Umbilical cord (tissue), 2 donors: ENCODE measurements around the gene APLP1. TPM values are rescaled to one million over a fixed set of nuclear protein-coding genes. Genes with fewer than 3 reads are reported as not detected.
A peak's percentile ranks its signal among the peaks of the same experiment; 100 is the strongest.
"Not testable (repeated sequence)": the region's sequence is repeated elsewhere in the genome, so short reads cannot be mapped to it uniquely, and the experiment has no call there.

Source experiments
- DNase-seq: peaks from one replicate; pipeline ENCODE4 v3.0.0-alpha.2; 2015; ENCODE audit warnings: low spot score
- total RNA-seq: library from RNA; depleted of rRNA; stranded (reverse); fragments of >200 nt; gene quantifications from one replicate; pipeline ENCODE4 v1.2.3, GENCODE V29; 2014; ENCODE audit warnings: low replicate concordance; ENCODE audit not compliant: insufficient read depth

The APLP1 gene
- 8.4 TPM for total RNA-seq

- DNase-seq = peak; percentile 76
These were observed at the start of gene APLP1 for GRCh38 chr19:35868172-35868822. TSS of gene APLP1 (plus strand) at chr19:35868574. CDS start at chr19:35868637, 63 bp downstream.

GRCh38 chr19:35822579-35822978 is 45.8 kb upstream of the APLP1 start:
- DNase-seq = no peak

GRCh38 chr19:35824150-35824549 is 44.2 kb upstream of the APLP1 start:
- no peak for DNase-seq

DNA sequence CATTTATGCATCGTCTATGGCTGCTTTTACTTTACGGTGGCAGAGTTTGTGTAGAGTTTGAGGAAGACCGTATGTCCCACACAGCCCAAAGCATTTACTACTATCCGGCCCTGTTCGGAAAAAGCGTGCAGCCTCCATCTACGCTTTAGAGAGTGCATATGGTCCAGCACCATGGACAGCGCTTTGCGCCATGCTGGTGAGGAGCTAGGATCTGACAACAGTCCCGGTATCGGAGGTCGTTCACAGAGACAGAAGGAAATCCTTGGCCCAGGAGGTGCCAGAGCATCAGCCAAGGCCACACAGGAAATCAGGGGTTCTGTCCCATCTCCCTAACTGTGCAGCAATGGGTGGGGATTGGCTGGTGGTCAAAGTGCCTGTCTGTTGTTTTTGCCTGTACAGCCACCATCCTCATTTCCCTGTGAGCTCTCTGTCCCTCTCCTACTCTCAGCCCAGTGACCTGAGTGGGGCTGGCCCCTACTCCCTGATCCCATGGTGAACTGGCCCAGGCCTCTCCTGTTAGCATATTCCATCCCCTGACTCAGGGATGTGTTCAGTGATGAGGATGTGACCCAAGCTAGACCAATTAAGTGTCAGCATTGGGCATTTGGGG is 39.6 kb upstream of the APLP1 start:
- peak; percentile 81 for DNase-seq

GRCh38 chr19:35830986-35831385 is 37.4 kb upstream of the APLP1 start:
- DNase-seq = no peak

DNA sequence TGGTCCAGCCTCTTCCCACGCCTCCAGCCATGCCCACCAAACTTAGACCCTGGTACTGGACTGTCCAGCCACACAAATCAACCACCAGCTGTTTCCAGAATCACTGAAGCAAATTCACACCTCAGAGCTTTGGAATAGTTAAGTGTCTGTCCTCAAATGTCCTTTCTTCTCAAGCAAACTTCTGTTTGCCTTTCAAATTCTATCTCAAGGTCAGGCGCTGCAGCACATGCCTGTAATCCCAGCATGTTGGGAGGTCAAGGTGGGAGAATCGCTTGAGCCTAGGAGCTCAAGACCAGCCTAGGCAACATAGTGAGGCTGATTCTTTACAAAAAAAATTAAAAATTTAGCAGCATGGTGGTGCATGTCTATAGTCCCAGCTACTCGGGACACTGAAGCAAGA is 36.3 kb upstream of the APLP1 start:
- no peak for DNase-seq

DNA sequence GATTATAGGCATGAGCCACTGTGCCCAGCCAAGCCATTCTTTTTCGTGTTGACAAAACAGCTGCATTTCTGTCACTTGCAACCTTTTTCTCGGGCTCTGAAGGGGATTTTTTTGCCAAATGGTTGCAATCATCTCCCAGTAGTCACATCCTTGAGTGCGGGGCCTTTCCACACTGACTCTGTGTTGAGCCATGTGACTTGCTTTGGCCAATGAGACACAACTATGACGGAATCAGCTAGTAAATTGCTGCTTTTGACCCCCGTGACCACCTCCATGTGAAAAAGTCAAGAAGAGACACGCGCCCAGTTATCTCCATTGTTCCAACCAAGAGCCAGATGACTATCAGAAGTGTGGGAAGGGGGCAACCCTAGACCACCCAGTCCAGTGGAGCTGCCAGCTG is 34.4 kb upstream of the APLP1 start:
- no peak for DNase-seq

DNA sequence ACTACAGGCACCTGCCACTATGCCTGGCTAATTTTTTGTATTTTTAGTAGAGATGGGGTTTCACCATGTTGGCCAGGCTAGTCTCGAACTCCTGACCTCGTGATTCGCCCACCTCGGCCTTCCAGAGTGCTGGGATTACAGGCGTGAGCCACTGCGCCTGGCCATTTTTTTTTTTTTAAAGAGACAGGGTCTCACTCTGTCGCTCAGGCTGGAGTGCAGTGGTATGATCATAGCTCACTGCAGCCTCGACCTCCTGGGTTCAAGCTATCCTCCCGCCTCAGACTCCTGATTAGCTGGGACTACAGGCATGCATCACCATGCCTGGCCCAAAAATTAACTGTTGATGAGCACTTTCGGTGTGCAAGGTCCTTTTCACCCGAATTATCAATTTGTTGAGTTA is 32.3 kb upstream of the APLP1 start:
- DNase-seq = not testable (repeated sequence)

DNA sequence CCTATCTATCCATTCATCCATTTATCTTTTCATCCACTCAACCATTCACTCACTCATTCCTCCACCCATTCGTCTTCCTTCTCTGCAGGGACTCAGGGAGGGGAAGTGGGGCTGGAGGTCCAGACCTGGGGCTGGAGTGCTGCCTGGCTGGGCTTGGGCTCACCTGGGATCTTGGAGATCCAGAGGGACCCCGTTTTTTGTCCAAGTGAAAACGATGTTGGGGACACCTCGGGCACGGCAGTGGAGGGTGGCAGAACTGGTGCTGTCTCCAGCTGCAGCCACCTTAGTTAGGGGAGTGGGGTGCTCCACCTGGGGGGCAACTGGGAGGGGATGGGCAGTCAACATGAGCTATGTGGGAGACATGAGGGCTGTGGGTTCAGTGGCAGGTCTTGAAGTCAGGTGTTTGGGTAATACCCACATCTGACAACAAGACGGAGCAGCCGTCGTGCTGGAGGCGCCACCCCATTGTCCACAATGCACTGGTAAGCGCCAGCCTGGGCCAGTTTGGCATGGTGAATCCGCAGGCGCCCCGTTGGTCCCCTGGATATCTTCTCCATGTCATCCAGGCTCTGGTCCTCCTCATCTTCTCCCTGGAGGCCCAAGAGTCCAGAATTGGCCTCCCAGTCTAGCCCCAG is 26.3 kb upstream of the APLP1 start:
- no peak for DNase-seq

DNA sequence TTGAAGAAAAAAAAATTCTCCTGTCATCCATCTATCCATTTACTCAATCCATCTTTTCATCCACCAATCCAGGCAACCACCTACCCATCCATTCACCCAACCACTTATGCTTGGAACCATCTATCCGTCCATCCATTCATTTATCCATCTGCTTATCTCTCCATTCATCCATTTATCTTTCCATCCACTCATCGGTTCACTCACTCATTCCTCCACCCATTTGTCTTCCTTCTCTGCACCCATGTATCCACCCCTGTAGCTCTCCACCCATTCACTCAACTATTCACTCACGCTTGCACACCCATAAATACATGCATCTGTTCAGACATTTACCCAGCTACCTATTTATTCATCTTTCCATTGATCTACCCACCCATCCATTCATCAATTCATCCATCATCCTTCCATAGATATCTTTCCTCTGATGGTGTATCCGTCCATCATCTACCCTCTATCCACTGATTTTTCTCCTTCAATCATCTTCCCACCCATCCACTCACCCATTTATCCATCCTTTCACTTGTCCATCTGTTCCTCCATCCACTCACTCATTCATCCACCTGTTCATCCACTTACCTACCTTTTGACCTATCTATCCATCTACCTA is 25.6 kb upstream of the APLP1 start:
- DNase-seq = no peak

GRCh38 chr19:35843676-35844481 is 24.5 kb upstream of the APLP1 start:
- no peak for DNase-seq

DNA sequence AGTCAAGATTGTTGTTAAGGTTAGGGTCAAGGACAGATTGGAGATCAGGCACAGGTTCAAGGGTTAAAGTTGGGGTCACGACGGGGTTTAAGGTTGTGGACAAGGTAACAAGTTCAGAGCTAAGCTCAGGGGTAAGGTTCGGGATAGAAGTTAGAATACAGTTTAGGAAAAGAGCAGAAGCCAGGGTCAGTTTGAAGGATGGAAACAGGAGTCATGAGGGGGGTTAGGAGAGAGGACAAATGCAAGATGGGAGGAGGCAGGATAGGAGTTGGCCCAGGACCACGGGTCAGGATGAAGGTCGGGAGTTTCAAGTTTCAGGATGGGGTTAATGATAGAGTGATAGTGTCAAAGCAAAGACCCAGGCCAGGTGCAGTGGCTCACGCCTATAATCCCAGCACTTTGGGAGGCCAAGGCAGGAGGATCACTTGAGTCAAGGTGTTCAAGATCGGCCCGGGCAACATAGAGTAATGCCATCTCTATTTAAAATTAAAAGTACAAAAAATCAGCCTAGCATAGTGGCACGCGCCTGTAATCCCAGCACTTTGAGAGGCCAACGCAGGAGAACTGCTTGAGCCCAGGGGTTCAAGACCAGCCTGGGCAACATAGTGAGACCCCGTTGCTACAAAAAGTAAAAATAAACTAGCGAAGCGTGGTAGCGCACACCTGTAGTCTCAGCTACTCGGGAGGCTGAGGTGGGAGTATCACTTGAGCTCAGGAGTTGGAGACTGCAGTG is 23.7 kb upstream of the APLP1 start:
- no peak for DNase-seq

GRCh38 chr19:35845215-35846037 is 22.9 kb upstream of the APLP1 start:
- DNase-seq = no peak

GRCh38 chr19:35846038-35846668 is 22.2 kb upstream of the APLP1 start:
- no peak for DNase-seq

DNA sequence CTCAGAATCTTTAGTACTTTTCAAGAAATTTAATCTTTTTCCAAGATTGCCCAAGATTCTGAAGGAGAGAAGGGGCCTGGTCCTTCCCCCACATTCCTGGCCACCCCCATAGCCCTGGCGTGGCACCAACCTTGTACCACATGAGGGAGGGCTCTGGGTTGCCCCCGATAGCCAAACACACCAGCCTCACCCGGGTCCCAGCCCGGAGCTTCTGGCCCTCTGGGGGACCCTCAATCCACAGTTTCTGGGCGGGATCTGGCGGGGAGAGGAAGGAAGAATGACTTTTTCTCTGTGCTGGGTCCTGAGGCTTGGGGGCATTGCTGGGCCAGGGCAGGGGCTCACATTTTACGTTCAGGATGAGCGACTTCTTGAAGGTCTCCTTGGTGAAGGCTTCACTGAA is 20.5 kb upstream of the APLP1 start:
- DNase-seq = no peak

- no peak for DNase-seq
These were observed 19.9 kb upstream of the APLP1 start for GRCh38 chr19:35848486-35848885.

- DNase-seq = no peak
These were observed 19.4 kb upstream of the APLP1 start for GRCh38 chr19:35848919-35849505.

GRCh38 chr19:35851213-35852028 is 17.0 kb upstream of the APLP1 start:
- DNase-seq = no peak
